HG03520 (cell line): ENCODE measurements around the gene RNF187.
A peak's percentile ranks its signal among the peaks of the same experiment; 100 is the strongest.
"Not testable (repeated sequence)": the region's sequence is repeated elsewhere in the genome, so short reads cannot be mapped to it uniquely, and the experiment has no call there.

ENCODE experiments used
- ATAC-seq: cut with Tn5 transposase; IDR thresholded peaks from one replicate; pipeline ENCODE4 v1.9.1; 2021; ENCODE audit warnings: mild to moderate bottlenecking, moderate library complexity; ENCODE audit not compliant: unreplicated experiment

RNF187 gene

GRCh38 chr1:228483789-228484188 is 3.4 kb upstream of the RNF187 start:
- ATAC-seq, result no peak

GRCh38 chr1:228486596-228487335 is 416 bp upstream of the RNF187 start:
- peak; percentile 40 for ATAC-seq

DNA sequence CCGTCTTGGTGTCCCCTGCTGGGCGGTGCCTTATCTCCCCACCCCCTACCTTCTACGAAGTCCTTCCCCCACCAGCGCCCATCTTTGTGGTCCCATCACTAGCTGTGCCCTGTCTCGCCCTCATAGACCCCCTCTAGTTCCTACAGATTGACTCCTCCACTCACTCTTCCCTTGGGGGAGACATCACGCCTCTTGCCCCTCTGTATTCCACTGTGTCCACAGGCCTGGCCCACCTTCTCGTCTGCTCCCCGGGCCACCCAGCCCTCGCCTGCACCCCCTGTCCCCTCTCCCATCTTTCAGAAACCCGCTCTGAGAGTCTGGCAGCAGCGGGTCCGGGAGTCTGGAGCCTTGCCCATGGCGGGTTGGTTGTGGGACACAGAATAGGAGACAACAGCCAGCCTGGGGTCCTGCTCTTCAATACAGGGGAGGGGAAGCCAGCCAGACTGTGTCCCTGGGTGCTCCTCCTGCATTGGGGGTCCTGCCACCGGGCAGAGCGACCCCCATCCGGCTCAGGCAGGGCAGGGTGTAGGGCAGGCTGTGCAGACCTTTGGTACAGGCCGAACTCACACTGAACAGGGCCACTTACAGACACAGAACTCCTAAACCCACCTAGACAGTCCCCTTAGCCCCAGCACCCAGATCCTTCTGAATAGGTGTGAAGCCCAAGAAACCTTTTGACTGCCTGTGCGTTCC is 1.1 kb downstream of the RNF187 start:
- no peak for ATAC-seq

- no peak for ATAC-seq
Measured at GRCh38 chr1:228488818-228489674, 1.9 kb downstream of the RNF187 start.

DNA sequence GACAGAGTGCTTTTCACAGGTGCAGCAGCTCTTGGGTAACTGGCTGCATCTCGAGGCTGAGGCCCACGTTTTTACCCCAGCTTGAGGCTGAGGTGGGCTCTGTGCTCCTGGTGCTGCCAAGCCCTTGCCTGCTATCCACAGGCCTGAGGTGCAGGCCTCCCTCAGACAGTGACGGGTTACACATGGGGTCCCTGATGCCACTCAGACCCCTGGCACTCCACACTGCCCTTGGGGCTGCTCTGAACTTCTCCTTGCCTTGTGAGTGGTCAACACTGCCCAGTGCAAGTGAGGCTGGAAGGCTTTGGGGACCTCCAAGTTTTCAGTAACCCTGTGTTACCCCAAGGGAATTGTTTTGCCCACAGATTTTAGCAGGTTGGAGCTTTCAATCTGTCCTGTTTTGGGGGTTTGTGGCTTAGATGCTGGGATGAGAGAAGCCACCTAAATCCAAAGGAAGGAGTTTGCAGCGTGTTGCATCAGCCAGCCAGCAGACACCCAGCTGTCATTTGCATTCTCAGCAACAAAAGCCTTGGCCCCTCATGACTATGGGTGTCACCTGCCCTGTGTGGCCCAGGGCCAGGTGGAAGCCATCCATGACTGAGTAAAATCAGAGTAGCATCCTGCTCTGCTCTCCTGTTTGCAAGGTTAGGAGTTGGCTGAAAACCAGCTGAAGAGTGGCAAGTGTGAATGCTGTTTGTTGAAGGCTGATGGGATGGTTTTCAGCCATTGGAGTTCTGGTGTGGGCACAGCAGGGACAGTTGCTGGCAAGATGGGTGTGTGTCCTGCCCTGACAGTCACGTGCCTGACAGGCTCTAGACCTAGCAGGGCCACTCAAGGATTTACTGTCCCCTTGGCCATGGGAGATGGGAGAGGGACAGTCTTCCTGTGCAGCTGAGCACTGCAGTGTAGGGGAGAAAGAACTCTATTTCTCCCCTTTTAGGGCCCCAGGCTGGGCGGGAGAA is 3.2 kb downstream of the RNF187 start:
- no peak for ATAC-seq

GRCh38 chr1:228493141-228494043 is 6.2 kb downstream of the RNF187 start:
- no peak for ATAC-seq

DNA sequence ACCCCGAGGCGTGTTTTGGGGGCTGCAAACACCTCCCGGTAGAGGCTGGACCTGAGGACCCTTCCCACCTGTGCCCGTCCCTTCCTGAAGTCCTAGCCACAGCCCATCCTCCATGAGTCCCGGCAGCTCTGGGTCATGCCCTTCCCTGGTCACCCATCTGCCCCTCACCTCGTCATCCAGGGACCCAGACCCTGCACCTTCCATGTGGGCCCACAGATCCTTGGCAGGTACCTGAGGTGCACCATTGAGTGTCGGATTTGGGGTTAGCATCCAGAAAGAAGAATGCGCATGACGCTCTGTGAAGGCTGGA is 6.8 kb downstream of the RNF187 start:
- ATAC-seq, result no peak

- ATAC-seq, result no peak
Measured at GRCh38 chr1:228494391-228494790, 7.2 kb downstream of the RNF187 start.

DNA sequence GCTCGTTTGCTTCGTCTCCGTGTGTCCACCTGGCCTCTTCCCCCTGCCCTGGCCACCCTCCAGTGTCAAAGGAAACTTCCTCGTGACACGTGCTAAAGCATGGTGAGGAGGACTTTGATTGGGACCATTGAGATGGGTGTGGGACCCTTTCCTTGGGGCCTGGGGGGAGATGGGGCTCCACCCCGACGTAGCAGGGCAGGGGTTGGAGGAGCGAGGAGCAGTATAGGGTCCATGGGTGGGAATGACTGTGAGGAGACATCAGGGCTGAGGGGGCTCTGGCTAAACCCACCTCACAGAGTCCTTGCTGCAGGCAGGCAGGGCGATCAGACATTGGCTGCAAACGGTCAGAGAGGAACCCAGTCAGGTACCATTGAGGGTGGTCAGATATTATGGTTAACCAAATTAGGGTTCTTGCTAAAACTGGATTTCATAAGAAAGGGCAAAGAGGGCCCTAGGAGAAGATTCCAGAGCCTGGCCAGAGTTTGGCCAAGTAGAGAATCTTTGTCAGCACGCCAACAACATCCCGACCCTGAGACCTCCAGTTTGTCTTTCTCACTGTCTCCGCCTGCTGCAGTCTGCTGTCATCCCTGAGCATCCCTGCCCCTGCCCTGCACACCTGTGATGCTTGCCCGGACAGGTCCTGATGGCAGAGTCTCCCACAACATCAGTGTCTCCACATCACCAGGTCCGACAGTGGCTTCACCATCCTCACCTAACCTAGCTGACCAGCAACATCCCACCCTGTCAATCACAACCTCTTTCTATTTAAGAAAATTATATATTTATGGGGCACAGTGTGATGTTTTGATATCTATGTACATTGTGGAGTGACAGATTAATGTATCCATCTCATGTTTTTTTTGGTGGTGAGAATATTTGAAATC is 8.0 kb downstream of the RNF187 start:
- ATAC-seq, result no peak

GRCh38 chr1:228496084-228496483 is 8.9 kb downstream of the RNF187 start:
- ATAC-seq, result no peak

DNA sequence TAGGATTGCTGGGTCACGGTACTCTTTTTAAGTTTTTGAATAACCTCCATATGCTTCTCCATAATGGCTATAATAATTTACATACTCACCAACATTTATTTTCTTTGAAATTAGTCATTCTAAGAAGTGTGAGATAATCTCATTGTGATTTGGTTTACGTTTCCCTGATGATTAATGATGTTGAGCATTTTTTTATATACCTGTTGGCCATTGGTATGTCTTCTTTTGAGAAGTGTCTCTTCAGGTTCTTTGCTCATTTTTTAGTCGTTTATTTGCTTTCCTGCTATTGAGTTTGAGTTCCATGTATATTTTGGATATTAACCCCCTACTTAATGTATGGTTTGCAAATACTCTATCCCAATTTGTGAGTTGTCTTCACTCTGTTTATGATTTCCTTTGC is 9.3 kb downstream of the RNF187 start:
- no peak for ATAC-seq

- ATAC-seq, result no peak
Measured at GRCh38 chr1:228497206-228497605, 10.0 kb downstream of the RNF187 start.

DNA sequence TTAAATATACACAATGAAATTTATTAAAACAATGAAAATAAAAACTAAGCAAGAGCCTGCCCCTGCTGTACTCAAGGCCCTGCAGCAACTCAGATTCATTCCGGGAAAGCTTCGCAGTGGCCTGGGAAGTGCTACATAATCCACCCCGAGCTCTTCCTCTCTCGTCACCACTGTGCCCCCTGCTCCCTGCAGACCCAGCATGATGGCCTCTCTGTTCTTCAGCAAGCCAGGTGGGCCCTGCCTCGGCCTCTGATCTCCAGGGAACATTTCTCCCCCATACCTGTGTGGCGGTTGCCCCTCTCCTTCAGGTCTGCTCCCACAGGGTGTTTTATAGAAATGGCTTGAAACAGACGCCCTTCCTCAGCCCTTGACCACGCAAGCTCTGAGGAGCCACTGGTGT is 10.6 kb downstream of the RNF187 start:
- ATAC-seq, result no peak

DNA sequence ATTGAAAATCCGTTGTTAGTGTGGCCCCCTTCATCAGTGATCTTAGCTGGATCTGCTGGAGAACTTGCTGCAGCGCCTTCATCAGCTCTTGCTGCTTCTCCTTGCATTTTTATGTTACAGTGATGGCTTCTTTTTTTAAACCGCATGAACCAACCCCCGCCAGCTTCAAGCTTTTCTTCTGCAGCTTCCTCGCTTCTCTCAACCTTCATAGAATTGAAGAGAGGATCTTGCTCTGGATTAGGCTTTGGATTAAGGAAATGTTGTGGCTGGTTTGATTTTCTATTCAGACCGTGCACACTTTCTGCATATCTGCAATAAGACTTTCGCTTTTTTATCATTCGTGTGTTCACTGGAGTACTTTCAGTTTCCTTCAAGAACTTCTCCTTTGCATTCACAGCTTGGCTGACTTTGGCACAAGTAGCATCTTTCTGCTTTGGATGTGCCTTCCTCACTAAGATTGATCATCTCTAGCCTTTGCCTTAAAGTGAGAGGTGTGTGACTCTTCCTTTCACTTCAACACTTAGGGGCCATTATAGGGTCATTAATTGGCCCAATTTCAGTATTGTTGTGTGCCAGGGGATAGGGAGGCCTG is 13.1 kb downstream of the RNF187 start:
- no peak for ATAC-seq

GRCh38 chr1:228500901-228501871 is 14.0 kb downstream of the RNF187 start:
- peak; percentile 85 for ATAC-seq

GRCh38 chr1:228502522-228502921 is 15.3 kb downstream of the RNF187 start:
- ATAC-seq, result no peak

DNA sequence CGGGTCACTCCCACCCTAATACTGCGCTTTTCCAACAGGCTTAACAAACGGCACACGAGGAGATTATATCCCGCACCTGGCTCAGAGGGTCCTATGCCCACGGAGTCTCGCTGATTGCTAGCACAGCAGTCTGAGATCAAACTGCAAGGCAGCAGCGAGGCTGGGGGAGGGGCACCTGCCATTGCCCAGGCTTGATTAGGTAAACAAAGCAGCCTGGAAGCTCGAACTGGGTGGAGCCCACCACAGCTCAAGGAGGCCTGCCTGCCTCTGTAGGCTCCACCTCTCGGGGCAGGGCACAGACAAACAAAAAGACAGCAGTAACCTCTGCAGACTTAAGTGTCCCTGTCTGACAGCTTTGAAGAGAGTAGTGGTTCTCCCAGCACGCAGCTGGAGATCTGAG is 18.8 kb downstream of the RNF187 start:
- not testable (repeated sequence) for ATAC-seq
